ENCODE data around the gene COL6A5.

Gene COL6A5

DNA sequence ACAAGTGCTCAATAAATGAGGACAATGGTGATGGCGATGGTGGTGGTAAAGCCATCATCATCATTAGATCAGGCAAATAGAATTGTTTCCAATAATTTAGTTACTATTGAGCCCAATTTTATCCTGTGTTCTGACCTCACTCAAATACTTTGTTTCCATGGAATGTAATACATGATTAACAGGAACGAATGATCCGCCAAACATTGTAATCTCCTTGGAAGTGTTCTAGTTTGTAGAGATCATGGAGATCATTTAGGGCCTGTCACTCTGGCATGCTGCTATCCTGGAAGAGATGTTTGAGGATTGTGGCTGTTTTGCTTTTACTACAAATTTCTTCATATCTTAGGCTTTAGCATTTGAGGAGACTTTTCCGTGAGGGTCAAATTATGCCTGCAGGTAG is 174.3 kb downstream of the COL6A5 start:
- DNase-seq (ENCODE audit: low read depth): no peak

DNA sequence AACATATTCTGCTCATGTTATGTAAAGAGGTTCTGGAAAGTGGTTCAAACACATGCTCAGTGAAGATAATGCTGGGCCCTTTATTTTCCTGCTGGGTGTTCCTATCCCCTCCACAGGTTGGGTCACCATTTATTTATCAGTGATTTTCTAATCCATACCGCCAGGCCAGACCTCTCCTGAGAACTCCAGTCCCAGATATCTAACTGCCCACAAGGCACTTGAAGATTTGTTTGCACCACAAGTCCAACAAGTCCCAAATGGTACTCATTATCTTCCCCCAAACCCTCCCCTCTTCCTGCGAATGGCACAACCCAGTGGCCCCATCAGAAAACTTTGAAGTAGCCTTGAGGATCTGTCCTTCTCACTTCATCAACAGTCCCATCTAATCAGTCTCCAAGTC is 176.9 kb downstream of the COL6A5 start:
- no peak for DNase-seq (ENCODE audit: low read depth)

- DNase-seq (ENCODE audit: low read depth): no peak
These were observed 182.0 kb downstream of the COL6A5 start for GRCh38 chr3:130527426-130527825.

- no peak for DNase-seq (ENCODE audit: low read depth)
These were observed 182.6 kb downstream of the COL6A5 start for GRCh38 chr3:130528120-130528519.

DNA sequence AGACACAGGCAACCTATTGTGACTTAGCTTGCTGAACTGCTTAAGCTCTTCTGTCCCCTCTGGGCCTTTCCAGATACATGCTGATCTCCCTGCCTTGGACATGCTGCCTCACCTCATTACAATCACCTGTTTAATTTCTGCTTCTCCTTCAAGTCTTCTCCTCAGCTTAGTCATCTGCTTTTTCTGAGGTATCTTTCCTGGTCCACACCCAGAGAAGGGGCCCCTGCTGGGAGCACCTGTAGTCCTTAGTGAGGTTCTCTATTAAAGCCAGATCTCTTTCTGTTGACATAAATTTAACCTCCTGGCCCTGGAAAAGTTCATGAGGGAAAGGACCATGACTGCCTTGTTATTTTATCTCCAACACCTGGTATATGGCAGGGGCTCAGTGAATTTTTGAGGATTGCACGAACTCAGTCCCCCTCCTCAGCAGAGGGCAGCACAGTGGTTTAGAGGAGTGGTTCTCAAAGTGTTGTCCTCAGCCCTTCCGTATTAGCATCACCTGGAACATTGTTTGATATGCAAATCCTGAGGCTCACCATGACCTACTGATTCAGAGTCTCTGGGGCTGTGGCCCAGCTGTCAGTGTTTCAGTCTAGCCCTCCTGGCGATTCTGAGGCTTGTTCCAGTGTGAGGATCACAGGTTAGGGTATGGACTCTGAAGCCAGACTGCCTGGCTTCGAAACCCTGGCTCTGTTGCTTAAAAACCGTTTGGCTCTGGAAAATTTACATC is 184.2 kb downstream of the COL6A5 start:
- no peak for DNase-seq (ENCODE audit: low read depth)

- no peak for DNase-seq (ENCODE audit: low read depth)
These were observed 187.8 kb downstream of the COL6A5 start for GRCh38 chr3:130533247-130533646.

All from fibroblast of the conjunctiva (primary cell).